Measurements from ENCODE around the gene HECW1.
A peak's percentile ranks its signal among the peaks of the same experiment; 100 is the strongest.
"Not testable (repeated sequence)": the region's sequence is repeated elsewhere in the genome, so short reads cannot be mapped to it uniquely, and the experiment has no call there.

Gene HECW1

GRCh38 chr7:43307522-43307921 lies 195.1 kb downstream of the HECW1 start:
- no peak for DNase-seq (ENCODE audit: low read depth in 3 of 3)

- DNase-seq (ENCODE audit: low read depth in 3 of 3) = no peak
These were observed 196.7 kb downstream of the HECW1 start for GRCh38 chr7:43308913-43309705.

DNA sequence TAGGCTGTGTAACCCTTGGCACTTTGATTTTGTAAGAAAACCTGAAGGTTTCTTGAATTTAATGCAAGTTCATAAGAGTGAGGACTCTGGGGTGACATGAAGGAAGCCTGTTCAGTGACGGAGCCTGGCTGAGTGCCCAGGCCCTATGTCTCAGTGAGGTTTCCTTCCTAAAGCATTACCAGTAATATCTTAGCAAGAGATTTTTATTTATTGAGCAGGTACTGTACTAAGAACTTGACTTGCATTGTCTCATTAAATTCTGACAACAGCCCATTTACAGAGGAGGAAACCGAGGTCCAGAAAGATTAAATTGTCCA lies 197.2 kb downstream of the HECW1 start:
- no peak for DNase-seq (ENCODE audit: low read depth in 3 of 3)

GRCh38 chr7:43311052-43311451 lies 198.6 kb downstream of the HECW1 start:
- DNase-seq (ENCODE audit: low read depth in 3 of 3) = no peak

GRCh38 chr7:43311694-43312093 lies 199.2 kb downstream of the HECW1 start:
- DNase-seq (ENCODE audit: low read depth in 3 of 3) = no peak

DNA sequence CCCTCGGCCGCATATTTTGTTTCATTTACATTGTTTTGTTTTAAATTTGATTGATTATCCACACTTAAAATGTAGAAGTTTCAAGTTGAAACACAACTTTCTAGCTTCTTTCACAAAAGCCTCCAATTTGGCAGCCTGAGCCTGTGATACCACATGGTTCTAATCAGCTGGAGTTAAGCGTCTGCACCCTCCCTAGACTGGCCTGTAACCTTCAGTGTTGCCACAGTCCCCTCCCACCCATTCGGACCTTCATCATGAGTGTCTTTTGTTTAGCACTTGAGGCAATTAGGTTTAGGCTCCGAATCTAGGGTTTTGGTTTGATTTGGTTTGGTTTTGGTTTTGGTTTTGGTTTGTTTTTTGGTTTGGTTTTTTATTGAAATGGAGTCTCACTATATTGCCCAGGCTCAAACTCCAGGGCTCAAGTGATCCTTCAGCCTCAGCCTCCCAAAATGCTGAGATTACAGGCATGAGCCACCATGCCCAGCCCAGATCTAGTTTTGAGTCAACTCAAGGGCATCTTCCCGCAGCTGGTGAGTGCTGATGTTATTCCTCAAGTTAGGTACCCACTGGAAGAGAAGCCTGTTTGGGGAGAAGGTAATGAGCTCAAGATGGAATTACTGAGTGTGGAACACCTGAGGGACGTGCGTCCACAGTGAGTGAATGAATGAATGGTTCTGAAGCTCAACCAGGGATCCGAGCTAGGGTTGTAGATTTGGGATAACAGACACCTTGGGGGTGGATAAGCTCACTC lies 201.4 kb downstream of the HECW1 start:
- DNase-seq (ENCODE audit: low read depth in 3 of 3) = no peak

DNA sequence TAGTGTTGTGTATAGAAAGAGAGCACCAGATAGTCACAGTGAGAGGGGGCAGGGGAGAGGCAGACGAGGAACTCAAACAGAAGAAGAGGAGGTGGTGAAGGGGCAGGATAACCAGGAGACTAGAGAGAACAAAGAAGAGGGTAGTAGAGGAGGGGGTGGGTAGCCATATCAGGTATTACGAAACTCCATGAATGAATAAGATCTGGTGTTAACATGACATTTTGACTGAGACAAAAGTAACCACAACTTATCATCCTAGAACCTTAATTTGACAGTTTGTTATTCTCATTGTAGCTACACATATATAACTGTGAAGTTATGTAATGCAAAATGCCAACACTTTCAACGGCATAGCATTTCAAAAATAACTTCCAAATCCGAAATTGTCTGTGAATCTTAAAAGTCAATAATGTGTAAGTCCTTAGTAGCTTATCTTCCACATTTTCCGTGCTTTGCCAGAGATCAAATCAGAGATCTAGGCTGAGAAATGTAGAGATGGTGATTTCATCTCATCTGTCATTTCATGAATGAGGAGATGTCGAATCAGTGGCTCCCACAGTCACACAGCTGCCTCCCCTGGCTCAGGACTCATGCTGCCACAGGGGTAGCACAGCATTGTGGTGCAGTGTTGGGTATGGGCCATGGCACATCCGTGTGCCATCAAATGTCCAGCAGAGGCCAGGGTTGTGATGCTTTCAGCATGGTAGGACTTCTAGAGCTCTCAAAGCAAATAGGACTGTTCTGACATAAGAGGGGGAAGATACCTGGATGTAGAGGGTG lies 202.1 kb downstream of the HECW1 start:
- peak in 1 of 3 experiments; percentile 21 for DNase-seq (ENCODE audit: low read depth in 3 of 3)

- no peak for DNase-seq (ENCODE audit: low read depth in 3 of 3)
These were observed 204.6 kb downstream of the HECW1 start for GRCh38 chr7:43317075-43317474.

DNA sequence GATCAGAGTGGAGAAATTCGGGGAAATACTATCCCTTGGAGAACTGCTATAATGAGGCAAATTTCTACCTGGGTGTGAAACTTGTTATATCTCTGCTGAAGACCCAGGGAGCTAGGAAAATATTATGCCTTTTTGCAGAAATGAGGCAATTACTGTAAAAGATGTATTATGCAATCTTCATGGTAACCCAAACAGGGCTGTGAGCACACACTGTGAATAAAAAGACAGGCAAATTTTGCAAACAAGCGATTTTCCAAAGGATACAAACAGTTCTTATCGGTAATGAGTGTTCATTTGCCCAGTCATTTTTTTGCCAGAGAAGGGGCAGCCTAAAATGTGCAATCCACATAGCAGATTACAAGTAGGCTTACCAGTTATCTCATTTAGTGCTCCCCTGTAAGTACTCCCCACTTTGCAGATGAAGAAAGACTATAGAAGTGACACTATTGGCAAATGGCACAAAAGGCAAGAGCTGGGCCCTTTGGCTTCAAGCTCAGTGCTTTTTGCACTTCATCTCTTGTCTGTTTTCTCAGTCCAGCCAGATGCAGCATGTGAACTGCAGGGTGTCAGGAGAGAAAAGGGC lies 205.8 kb downstream of the HECW1 start:
- no peak for DNase-seq (ENCODE audit: low read depth in 3 of 3)

- DNase-seq (ENCODE audit: low read depth in 3 of 3) = no peak
These were observed 213.1 kb downstream of the HECW1 start for GRCh38 chr7:43325595-43325994.

GRCh38 chr7:43328336-43328735 lies 215.9 kb downstream of the HECW1 start:
- DNase-seq (ENCODE audit: low read depth in 3 of 3) = no peak

GRCh38 chr7:43328785-43329380 lies 216.4 kb downstream of the HECW1 start:
- no peak for DNase-seq (ENCODE audit: low read depth in 3 of 3)

- DNase-seq (ENCODE audit: low read depth in 3 of 3) = no peak
These were observed 219.8 kb downstream of the HECW1 start for GRCh38 chr7:43332193-43332796.

- DNase-seq (ENCODE audit: low read depth in 3 of 3) = no peak
These were observed 224.7 kb downstream of the HECW1 start for GRCh38 chr7:43337191-43337590.

DNA sequence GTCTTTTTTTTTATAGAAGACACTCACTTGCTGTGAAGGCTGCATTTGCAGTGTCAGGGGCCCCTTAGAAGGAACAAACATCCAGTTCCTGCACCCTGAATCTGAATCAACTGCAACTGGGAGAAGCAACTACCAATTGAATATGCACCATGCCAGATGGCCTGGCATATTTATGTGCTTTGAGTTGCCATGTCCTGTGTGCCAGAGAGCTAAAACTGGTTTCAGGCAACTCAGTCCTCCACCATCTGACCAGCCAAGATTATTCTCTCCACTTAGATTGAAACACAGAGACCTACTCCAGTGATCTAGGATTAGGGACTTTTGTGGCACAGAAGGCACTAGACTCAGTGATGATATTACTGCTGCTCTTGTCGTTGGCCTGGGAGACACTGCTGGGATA lies 225.4 kb downstream of the HECW1 start:
- no peak for DNase-seq (ENCODE audit: low read depth in 3 of 3)

GRCh38 chr7:43341132-43341531 lies 228.7 kb downstream of the HECW1 start:
- DNase-seq (ENCODE audit: low read depth in 3 of 3) = no peak

- not testable (repeated sequence) for DNase-seq (ENCODE audit: low read depth in 3 of 3)
These were observed 231.0 kb downstream of the HECW1 start for GRCh38 chr7:43343417-43343816.

- DNase-seq (ENCODE audit: low read depth in 3 of 3) = not testable (repeated sequence)
These were observed 233.2 kb downstream of the HECW1 start for GRCh38 chr7:43345696-43346095.

DNA sequence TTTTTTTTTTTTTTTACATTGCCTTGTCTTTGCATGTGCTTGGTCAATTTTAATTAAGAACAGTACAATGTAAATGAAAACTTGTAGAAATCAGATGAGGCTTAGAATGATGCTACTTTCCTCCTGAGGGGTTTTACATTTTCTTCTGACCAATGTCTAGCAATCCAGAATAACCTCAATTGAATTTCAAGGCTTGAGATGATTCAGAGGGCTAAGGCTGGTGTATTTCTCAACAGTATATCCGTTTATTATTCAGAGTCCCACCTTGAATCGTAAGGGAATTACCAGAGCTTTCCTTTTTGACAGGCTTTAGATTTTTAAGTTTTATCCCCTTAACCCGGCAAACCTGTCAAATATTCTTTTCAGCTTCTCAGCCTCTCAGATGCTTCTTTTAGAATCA lies 239.2 kb downstream of the HECW1 start:
- DNase-seq (ENCODE audit: low read depth in 3 of 3) = no peak

DNA sequence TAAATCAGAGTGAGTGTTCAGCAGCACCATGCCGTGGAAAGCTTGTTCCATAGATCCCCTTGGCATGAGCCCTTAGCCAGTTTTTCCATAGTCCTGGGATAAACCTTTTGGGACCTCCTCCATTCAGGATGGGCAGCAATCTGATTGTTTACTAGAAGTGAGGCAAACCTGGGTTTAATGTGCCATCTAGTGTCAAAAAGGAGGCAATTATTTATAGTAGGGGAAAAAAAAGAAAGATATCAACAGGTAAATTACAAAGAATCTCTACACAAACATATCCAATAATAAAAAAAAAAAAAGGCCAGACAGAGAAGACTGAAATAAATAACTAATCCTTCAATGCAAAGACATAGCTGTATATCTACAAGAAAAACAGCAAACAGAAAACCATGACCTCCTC lies 241.5 kb downstream of the HECW1 start:
- no peak for DNase-seq (ENCODE audit: low read depth in 3 of 3)

- DNase-seq (ENCODE audit: low read depth in 3 of 3) = no peak
These were observed 250.2 kb downstream of the HECW1 start for GRCh38 chr7:43362652-43363034.
